DOHH2 (cell line): ENCODE results near the gene SLK.

Source experiments
- EZH2phosphoT487 ChIP-seq: fragments of 200-600 bp; sonication (generic); IDR thresholded peaks from 2 replicates; pipeline ENCODE4 v1.6.1; 2017; ENCODE audit warnings: borderline replicate concordance, mild to moderate bottlenecking, antibody characterized with exemption, low read length, moderate library complexity, mixed read lengths
- TF ChIP-seq, protein P1 (sequence below): fragments of 200-600 bp; sonication (generic); IDR thresholded peaks from one replicate; pipeline ENCODE4 v1.5.1; 2014; ENCODE audit warnings: antibody characterized with exemption, mild to moderate bottlenecking, low read depth, low read length; ENCODE audit not compliant: poor library complexity, severe bottlenecking

DNA sequence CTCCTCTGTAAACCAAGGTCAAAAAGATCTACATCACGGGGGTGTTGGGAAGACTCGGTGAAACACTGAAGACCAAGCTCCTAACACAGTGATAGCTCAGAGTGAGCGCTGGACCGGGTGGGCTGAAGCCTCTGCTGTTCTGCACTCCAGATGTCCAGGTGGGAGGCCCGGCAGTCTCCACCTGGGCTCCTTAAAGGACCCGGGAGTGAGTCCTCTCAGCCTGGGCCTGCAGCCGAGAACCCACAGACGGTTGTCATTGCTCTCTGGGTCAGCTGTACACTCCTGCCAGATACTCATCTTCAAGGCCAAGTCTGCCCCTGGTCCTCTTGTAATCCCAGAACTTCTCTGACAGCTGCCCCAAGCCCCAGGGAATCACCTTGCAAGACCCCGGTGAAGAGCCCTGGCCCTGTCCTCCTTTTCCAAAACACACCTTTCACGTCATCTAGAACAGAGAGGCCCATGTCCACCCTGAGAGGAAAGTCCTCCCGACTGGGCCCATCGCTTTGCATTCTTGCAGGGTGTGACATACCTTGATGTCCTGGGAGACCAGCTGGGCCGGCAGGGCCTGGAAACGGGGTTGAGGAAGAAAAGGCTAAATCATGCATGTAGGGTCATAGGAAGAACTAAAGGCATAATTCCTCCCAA, 75.1 kb downstream of the SLK start:
- TF ChIP-seq EZH2phosphoT487: no peak
- TF ChIP-seq, protein P1, sequence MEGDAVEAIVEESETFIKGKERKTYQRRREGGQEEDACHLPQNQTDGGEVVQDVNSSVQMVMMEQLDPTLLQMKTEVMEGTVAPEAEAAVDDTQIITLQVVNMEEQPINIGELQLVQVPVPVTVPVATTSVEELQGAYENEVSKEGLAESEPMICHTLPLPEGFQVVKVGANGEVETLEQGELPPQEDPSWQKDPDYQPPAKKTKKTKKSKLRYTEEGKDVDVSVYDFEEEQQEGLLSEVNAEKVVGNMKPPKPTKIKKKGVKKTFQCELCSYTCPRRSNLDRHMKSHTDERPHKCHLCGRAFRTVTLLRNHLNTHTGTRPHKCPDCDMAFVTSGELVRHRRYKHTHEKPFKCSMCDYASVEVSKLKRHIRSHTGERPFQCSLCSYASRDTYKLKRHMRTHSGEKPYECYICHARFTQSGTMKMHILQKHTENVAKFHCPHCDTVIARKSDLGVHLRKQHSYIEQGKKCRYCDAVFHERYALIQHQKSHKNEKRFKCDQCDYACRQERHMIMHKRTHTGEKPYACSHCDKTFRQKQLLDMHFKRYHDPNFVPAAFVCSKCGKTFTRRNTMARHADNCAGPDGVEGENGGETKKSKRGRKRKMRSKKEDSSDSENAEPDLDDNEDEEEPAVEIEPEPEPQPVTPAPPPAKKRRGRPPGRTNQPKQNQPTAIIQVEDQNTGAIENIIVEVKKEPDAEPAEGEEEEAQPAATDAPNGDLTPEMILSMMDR: no peak
